HG03457 (cell line): ENCODE data around the gene UBIAD1.

Source experiments
- ATAC-seq: cut with Tn5 transposase; IDR thresholded peaks from one replicate; pipeline ENCODE4 v1.9.1; 2021; ENCODE audit warnings: moderate number of reproducible peaks; ENCODE audit not compliant: unreplicated experiment

Gene UBIAD1

DNA sequence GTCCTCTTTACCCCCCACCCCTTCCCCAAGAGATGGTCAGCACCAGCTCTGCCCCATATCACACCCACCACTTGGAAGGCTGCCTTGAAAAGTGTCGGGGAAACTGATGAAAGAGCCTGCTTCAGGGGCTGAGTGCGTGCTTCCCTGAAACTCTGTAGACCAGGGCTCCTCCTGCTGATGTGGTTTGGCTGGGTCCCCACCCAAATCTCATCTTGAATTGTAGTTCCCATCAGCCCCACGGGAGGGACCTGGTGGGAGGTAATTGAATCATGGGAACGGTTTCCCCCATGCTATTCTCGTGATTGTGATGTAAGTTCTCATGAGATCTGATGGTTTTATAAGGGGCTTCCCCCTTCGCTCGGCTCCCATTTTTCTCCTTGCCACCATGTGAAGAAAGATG, 36.4 kb downstream of the UBIAD1 start:
- ATAC-seq: no peak

DNA sequence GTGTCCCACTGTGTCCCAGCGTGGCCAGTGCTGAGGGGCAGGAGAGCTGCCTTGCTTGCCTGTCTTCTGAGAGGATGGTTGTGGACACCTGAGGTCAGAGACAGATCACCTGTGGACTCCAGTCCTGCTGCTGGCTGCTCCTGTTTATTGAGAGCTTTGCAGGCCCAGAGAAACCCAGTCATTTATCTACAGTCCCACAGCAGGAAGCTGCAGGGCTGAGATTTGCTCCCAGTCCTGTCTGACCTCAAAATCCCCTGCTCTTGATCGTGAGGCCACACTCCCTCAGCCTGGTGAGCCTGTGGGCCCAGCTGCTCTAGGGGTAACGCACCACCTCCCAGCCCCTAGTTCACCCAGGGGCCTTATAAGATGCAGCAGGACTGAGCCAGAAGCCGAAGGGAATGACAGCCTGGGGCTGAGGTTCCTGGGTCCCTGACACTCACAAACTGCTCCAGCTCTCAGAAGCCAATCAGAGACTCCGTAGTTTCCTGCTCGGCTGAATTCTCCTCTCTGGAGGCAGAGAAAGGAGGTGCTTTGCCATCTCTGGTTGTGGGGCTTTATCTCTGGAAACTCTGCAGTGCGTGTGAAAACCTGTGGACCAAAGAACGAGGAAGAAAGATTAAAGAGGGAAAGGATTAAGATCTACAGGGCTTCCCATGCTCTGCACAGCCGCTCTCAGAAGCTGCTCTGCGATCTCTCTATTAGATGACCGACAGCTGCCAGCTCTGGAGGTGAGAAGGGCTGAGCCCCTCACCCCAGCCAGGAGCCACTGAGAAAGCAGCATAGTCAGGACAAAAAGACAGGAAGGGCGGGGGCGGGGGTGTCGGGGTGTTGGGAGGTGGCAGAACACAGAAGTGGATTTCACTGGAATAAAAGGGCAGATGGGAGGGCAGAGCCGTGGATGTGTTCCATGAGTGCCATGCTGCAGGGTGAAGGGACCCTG, 39.1 kb downstream of the UBIAD1 start:
- no peak for ATAC-seq

GRCh38 chr1:11314959-11315358, 42.0 kb downstream of the UBIAD1 start:
- no peak for ATAC-seq

DNA sequence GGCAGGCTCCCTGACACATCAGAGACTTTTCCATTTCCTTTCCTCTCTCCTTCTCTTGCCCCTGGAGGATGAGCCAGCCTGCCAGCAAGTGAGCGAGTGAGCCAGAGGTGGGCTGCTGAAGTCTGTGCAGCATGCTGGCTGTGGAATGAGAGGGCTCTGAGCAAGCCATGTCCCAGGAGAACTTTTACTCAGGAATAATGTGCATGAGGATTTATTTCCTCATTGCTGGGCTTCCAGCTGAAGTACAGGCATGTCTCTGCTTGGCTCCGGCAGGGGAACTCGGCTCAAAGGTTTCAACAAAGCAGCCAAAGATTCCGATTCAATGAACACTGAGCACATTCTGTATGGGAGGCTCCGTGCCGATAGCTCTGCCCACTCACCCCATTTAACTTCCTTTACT, 43.7 kb downstream of the UBIAD1 start:
- no peak for ATAC-seq

DNA sequence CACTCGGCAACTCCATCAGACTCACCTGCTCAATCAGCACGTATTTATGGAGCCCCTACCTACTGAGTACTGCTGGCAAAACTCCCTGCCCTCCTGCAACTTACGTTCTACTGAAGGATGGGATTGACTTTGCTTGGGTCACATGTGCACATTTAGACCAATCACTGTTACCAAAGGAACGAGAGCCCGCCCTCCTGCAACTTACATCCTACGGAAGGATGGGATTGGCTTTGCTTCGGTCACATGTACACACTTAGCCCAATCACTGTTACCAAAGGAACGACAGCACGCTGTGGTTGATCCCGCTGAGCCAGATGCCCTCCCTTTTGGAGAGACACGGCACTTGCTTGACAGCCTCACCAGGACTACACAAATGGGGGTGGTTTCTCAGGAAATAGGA, 46.0 kb downstream of the UBIAD1 start:
- ATAC-seq: no peak

DNA sequence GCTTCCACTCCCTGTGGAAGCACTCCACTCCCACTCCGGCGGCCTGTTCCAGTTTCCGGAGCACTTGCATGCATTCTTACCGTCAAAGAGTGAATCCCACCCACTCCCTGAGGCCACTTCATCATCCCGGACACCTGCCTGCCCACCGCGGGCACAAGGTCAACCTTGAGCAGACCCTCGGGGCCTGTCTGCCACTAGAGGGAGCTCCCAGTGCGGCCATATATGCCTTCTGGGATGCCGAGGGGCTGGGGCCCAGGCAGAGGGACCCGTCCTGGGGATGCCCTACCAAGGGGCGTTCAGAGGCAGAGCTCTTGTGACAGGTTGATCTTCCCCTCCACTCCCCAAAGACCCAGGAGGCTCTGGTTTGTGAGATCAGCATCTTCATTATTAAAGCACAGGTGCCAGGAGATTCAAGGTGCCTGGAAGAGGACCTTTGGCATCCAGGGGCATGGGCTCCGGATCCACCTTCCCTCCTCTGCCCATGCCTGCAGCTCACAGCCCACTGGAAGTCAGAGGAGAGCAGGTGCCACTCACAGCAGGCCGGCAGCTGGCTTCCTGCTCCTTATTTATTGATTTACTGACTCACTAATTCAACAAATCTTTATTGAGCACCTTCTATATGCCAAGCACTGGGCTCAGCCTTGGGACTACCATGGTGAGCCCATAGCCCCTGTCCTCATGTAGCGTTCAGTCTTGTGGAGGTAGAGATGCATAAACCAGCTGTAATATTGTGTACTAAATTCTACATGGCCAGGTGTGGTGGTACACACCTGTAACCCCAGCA, 47.3 kb downstream of the UBIAD1 start:
- ATAC-seq: no peak

DNA sequence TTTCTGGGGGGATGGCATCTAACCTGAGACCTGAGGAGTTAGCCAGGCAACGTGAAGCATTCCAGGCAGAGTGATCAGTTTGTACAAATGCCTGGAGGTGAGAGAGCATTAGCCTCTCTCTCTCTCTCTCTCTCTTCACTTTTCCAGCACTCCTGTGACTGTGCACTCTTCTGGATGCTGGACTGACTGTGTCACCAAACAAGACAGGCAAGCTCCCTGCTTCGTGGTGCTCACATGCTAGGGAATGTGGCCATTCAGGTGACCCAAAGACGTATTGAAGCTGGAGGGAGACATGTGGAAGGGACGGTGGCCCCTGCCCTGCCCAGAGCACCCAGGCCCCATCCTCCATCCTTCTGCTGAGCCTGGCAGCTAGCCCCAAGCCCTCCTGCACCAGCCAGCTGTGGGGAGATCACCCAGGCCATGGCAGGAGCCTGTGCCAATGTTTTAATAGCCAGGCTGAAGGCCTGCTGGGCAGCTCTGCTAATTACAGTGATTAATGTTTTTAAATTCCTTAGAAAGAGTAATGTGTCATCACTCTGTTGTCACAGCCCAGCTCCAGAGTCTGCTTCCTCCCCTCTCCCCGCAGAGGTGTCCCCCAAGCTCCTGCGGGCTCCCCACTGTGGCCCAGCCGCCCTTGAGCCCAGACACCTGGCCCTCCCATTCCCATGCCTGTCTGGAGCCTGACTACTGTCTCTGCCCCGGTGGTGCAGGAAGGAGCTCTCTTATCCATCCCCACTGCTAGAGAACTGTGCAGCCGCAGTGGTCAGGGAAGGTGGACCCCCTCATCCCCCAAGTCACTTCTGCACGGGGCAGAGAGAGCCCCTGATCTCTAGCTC, 48.9 kb downstream of the UBIAD1 start:
- ATAC-seq: no peak

- ATAC-seq: no peak
These were observed 51.7 kb downstream of the UBIAD1 start for GRCh38 chr1:11324567-11325165.

- ATAC-seq: no peak
These were observed 53.1 kb downstream of the UBIAD1 start for GRCh38 chr1:11326070-11326469.

- ATAC-seq: no peak
These were observed 55.4 kb downstream of the UBIAD1 start for GRCh38 chr1:11328444-11328843.

DNA sequence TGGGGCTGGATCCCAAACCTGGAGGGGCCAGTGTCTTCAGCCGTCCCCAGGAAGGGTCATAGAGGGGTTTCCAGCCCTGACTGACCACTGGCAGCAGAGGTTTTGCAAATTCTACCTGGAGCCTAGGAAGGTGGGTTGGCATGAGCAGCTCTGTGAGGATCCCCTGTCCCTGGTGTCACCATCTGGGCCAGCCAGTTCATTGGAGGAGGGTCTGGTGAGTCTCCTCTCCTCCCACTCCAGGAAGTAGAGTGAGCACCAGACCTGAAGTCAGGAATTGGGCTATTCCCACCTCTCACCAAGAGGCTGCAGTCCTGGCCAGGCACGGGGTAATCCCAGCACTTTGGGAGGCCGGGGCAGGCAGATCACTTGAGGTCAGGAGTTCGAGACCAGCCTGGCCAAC, 57.4 kb downstream of the UBIAD1 start:
- ATAC-seq: no peak

- ATAC-seq: no peak
These were observed 58.3 kb downstream of the UBIAD1 start for GRCh38 chr1:11331036-11331944.

- ATAC-seq: no peak
These were observed 59.0 kb downstream of the UBIAD1 start for GRCh38 chr1:11331945-11332546.

DNA sequence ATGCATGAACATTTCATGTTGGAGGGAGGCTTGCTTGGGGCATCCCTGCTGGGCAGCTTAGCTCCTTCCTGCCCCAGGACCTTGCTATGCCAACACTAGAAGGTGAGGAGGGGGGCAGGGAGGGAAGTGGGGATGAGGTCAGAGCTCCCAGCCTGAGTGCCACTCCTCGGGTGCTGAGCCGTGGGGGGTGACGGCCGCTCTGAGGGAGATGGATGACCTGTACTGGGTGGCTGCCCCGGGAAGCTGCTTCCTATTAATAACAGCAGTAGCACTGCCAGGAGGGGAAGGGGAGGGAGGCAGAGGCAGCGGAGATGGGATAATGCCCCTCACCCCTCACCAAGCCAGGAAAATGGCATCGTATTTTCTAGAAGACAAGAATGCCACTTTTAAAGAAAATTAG, 60.6 kb downstream of the UBIAD1 start:
- no peak for ATAC-seq

- no peak for ATAC-seq
These were observed 61.3 kb downstream of the UBIAD1 start for GRCh38 chr1:11334261-11334804.

- no peak for ATAC-seq
These were observed 61.8 kb downstream of the UBIAD1 start for GRCh38 chr1:11334821-11335220.

DNA sequence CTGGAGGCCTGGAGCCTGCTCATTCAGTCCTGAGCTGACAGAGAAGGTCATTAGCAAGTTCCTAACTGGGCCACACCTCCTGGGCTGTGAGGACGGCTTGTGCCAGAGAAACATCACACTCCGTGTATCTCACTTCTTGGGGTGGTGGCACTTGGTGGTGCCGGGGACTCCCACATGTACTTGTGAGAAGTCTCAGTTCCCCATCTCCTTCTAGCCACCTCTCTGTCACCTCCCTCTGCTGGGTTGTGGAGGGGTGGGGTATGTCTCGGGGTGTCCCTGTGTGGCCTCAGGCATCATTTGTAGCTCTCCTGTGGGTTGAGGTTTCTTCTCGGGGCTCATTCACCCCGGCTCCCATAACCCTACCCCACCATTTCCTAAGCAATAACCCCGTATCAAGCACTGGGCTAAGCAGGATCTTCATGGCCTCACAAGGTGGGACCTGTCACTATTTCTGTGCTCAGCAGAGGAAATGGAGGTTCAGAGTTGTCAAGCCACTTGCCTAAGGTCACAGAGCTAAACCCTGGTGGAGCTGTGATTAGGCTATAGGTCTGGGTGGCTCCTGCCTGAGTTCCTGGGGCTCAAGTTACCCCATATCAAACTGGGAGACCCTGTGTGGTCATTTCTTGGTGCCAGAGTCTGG, 62.5 kb downstream of the UBIAD1 start:
- no peak for ATAC-seq

GRCh38 chr1:11337580-11338073, 64.6 kb downstream of the UBIAD1 start:
- ATAC-seq: no peak
